Jurkat, Clone E6-1 (cell line): ENCODE data around the gene TCF7L2.

ENCODE experiments used
- DNase-seq: peaks from one replicate; pipeline ENCODE4 v3.0.0-alpha.2; 2011; ENCODE audit warnings: low read depth, low spot score
- H3K4me3 ChIP-seq: 2 replicates; pipeline ENCODE4 v1.5.1; 2011; ENCODE audit warnings: mild to moderate bottlenecking, low read length, control low read depth, moderate library complexity

The TCF7L2 gene

GRCh38 chr10:113126229-113127201 lies 176.5 kb downstream of the TCF7L2 start:
- no peak overlapping the region for H3K4me3 ChIP-seq
- no peak for DNase-seq

GRCh38 chr10:113127261-113127900 lies 177.3 kb downstream of the TCF7L2 start:
- DNase-seq, result no peak
- no peak overlapping the region for H3K4me3 ChIP-seq

GRCh38 chr10:113127901-113128283 lies 177.8 kb downstream of the TCF7L2 start:
- no peak overlapping the region for H3K4me3 ChIP-seq
- no peak for DNase-seq

- no peak overlapping the region for H3K4me3 ChIP-seq
- DNase-seq, result no peak
Observed at GRCh38 chr10:113128450-113129070, 178.5 kb downstream of the TCF7L2 start.

- H3K4me3 ChIP-seq, result no peak overlapping the region
- DNase-seq, result no peak
Observed at GRCh38 chr10:113129117-113129516, 179.1 kb downstream of the TCF7L2 start.

- no peak overlapping the region for H3K4me3 ChIP-seq
- DNase-seq, result no peak
Observed at GRCh38 chr10:113130014-113130641, 180.1 kb downstream of the TCF7L2 start.

- H3K4me3 ChIP-seq, result no peak overlapping the region
Observed at GRCh38 chr10:113131613-113132261, 181.7 kb downstream of the TCF7L2 start.

GRCh38 chr10:113132591-113133121 lies 182.6 kb downstream of the TCF7L2 start:
- H3K4me3 ChIP-seq, result no peak overlapping the region
- DNase-seq, result no peak

More at GRCh38 chr10:113131613-113132261, 181.7 kb downstream of the TCF7L2 start:
- no peak for DNase-seq

GRCh38 chr10:113133497-113134115 lies 183.6 kb downstream of the TCF7L2 start:
- no peak overlapping the region for H3K4me3 ChIP-seq
- no peak for DNase-seq

- no peak for DNase-seq
- H3K4me3 ChIP-seq, result no peak overlapping the region
Observed at GRCh38 chr10:113135025-113135424, 185.0 kb downstream of the TCF7L2 start.

- H3K4me3 ChIP-seq, result no peak overlapping the region
- no peak for DNase-seq
Observed at GRCh38 chr10:113137941-113138685, 188.1 kb downstream of the TCF7L2 start.

- H3K4me3 ChIP-seq, result no peak overlapping the region
- DNase-seq, result no peak
Observed at GRCh38 chr10:113138937-113139585, 189.0 kb downstream of the TCF7L2 start.

- DNase-seq, result peak; percentile 38
Observed at GRCh38 chr10:113139699-113140098, 189.7 kb downstream of the TCF7L2 start.

GRCh38 chr10:113140143-113141011 lies 190.3 kb downstream of the TCF7L2 start:
- no peak overlapping the region for H3K4me3 ChIP-seq
- DNase-seq, result no peak

More at GRCh38 chr10:113139699-113140098, 189.7 kb downstream of the TCF7L2 start:
- no peak overlapping the region for H3K4me3 ChIP-seq

- no peak overlapping the region for H3K4me3 ChIP-seq
- DNase-seq, result no peak
Observed at GRCh38 chr10:113142601-113143362, 192.7 kb downstream of the TCF7L2 start.

- DNase-seq, result no peak
- no peak overlapping the region for H3K4me3 ChIP-seq
Observed at GRCh38 chr10:113144576-113144975, 194.5 kb downstream of the TCF7L2 start.
